IMR-90 (cell line): ENCODE results near the gene CBX6. TPM values are rescaled to one million over a fixed set of nuclear protein-coding genes. Genes with fewer than 3 reads are reported as not detected.

Experiments
- ATAC-seq: fragments of 200-7000 bp; cut with Tn5 transposase; 2 replicates; pipeline ENCODE4 v1.9.1; 2020; ENCODE audit warnings: low read depth, mild to moderate bottlenecking, moderate library complexity
- BruUV-seq: library from RNA; stranded (reverse); fragments of 400-500 nt; replicated peaks from 2 replicates; lab custom pipeline; 2021; lab: Mats Ljungman, UMichigan
- CTCF ChIA-PET: fragments of 300-600 bp; formaldehyde crosslinking; extraction: SDS; loops from one replicate; lab custom pipeline; 2021; ENCODE audit warnings: antibody characterized with exemption; lab: Yijun Ruan, JAX
- POLR2A ChIA-PET: fragments of 300-600 bp; sonication (Branson Sonifier 250); formaldehyde crosslinking; loops from one replicate; lab custom pipeline; 2022; ENCODE audit warnings: antibody characterized with exemption; ENCODE audit not compliant: unreplicated experiment; lab: Charles Lee
- DNase-seq: peaks from one replicate; pipeline ENCODE4 v3.0.0; 2013
- H2AFZ ChIP-seq: replicated peaks from 2 replicates; pipeline ENCODE3; 2013; ENCODE audit warnings: low read length, mild to moderate bottlenecking; ENCODE audit not compliant: poor library complexity
- H2AK5ac ChIP-seq: 2 replicates; pipeline ENCODE4 v1.6.1; 2013; ENCODE audit warnings: low read depth, low read length, inconsistent platforms
- H2AK9ac ChIP-seq: replicated peaks from 2 replicates; pipeline ENCODE3; 2013; ENCODE audit warnings: mild to moderate bottlenecking, low read depth, low read length, moderate library complexity; ENCODE audit not compliant: poor library complexity
- H2BK120ac ChIP-seq: 2 replicates; pipeline ENCODE4 v1.6.1; 2013; ENCODE audit warnings: low read depth, low read length, inconsistent platforms
- H2BK15ac ChIP-seq: 3 replicates; pipeline ENCODE4 v1.6.1; 2013; ENCODE audit warnings: low read depth, low read length, inconsistent platforms
- H2BK20ac ChIP-seq: 2 replicates; pipeline ENCODE4 v1.6.1; 2013; ENCODE audit warnings: low read depth, mild to moderate bottlenecking, inconsistent platforms, low read length, moderate library complexity
- H2BK5ac ChIP-seq: 2 replicates; pipeline ENCODE4 v1.6.1; 2013; ENCODE audit warnings: mild to moderate bottlenecking, low read depth, low read length, inconsistent platforms; ENCODE audit not compliant: poor library complexity, severe bottlenecking
- H3K14ac ChIP-seq: replicated peaks from 2 replicates; pipeline ENCODE4 v1.6.1; 2013; ENCODE audit warnings: low read depth, low read length, inconsistent platforms
- H3K18ac ChIP-seq: 2 replicates; pipeline ENCODE4 v1.6.1; 2013; ENCODE audit warnings: low read depth, low read length, control low read depth
- H3K23ac ChIP-seq: 2 replicates; pipeline ENCODE4 v1.6.1; 2013; ENCODE audit warnings: low read depth, low read length, inconsistent platforms
- H3K27ac ChIP-seq: 2 replicates; pipeline ENCODE4 v1.5.1; 2013; ENCODE audit warnings: mild to moderate bottlenecking, control low read depth, low read length; ENCODE audit not compliant: insufficient read depth
- H3K27me3 ChIP-seq: 2 replicates; pipeline ENCODE4 v1.6.1; 2013; ENCODE audit warnings: low read length; ENCODE audit not compliant: control insufficient read depth, insufficient read depth
- H3K36me3 ChIP-seq: 2 replicates; pipeline ENCODE4 v1.6.1; 2013; ENCODE audit warnings: low read length, mixed read lengths; ENCODE audit not compliant: control insufficient read depth, insufficient read depth
- H3K4ac ChIP-seq: 2 replicates; pipeline ENCODE4 v1.6.1; 2013; ENCODE audit warnings: low read depth, low read length, inconsistent platforms
- H3K4me1 ChIP-seq: 2 replicates; pipeline ENCODE4 v1.6.1; 2013; ENCODE audit warnings: low read length, mixed read lengths; ENCODE audit not compliant: control insufficient read depth, insufficient read depth
- H3K4me2 ChIP-seq: 2 replicates; pipeline ENCODE4 v1.6.1; 2013; ENCODE audit warnings: low read depth, mild to moderate bottlenecking, control low read depth, low read length, moderate library complexity
- H3K4me3 ChIP-seq: 2 replicates; pipeline ENCODE4 v1.5.1; 2013; ENCODE audit warnings: low read depth, mild to moderate bottlenecking, control low read depth, low read length, moderate library complexity; ENCODE audit not compliant: insufficient read depth
- H3K56ac ChIP-seq: 2 replicates; pipeline ENCODE4 v1.6.1; 2013; ENCODE audit warnings: low read length, inconsistent platforms; ENCODE audit not compliant: insufficient read depth; ENCODE audit errors: extremely low read depth
- H3K79me1 ChIP-seq, 2 experiments: 2 replicates each; pipeline ENCODE4 v1.6.1; 2013; ENCODE audit warnings: low read length in 2 of 2, inconsistent platforms in 1 of 2, low read depth in 1 of 2
- H3K9ac ChIP-seq: 2 replicates; pipeline ENCODE4 v1.6.1; 2013; ENCODE audit warnings: low read depth, low read length, control low read depth
- H3K9me1 ChIP-seq: 2 replicates; pipeline ENCODE4 v1.6.1; 2013; ENCODE audit warnings: low read length, inconsistent platforms; ENCODE audit not compliant: insufficient read depth
- H3K9me3 ChIP-seq: 2 replicates; pipeline ENCODE4 v1.6.1; 2013; ENCODE audit warnings: low read length; ENCODE audit not compliant: control insufficient read depth, insufficient read depth
- H4K20me1 ChIP-seq: 2 replicates; pipeline ENCODE4 v1.6.1; 2013; ENCODE audit warnings: low read length, inconsistent platforms; ENCODE audit not compliant: insufficient read depth
- H4K5ac ChIP-seq: 2 replicates; pipeline ENCODE4 v1.6.1; 2013; ENCODE audit warnings: mild to moderate bottlenecking, low read depth, low read length, control low read depth
- H4K8ac ChIP-seq, 2 experiments: 2 replicates each; pipeline ENCODE4 v1.6.1; 2013; ENCODE audit warnings: low read depth in 2 of 2, low read length in 2 of 2, control low read depth in 1 of 2, inconsistent platforms in 1 of 2
- H4K91ac ChIP-seq: 2 replicates; pipeline ENCODE4 v1.6.1; 2013; ENCODE audit warnings: low read depth, low read length, inconsistent platforms; ENCODE audit not compliant: insufficient read depth
- BHLHE40 ChIP-seq: fragments of 150-350 bp; IDR thresholded peaks from 2 replicates; pipeline ENCODE4 v1.6.1; 2016; ENCODE audit warnings: mild to moderate bottlenecking, low read depth, low read length
- CEBPB ChIP-seq: IDR thresholded peaks from 2 replicates; pipeline ENCODE4 v1.6.1; 2012; ENCODE audit warnings: low read depth, low read length, improper control_type of control experiment
- FOS ChIP-seq: fragments of 150-350 bp; IDR thresholded peaks from 2 replicates; pipeline ENCODE4 v1.6.1; 2016; ENCODE audit warnings: low read depth, low read length
- MAFK ChIP-seq: IDR thresholded peaks from 2 replicates; pipeline ENCODE4 v1.6.1; 2012; ENCODE audit warnings: low read depth, low read length, improper control_type of control experiment
- MAZ ChIP-seq: IDR thresholded peaks from 2 replicates; pipeline ENCODE4 v1.6.1; 2012; ENCODE audit warnings: low read depth, mild to moderate bottlenecking, low read length, improper control_type of control experiment, moderate library complexity, borderline replicate concordance
- NFE2L2 ChIP-seq: fragments of 150-350 bp; IDR thresholded peaks from 2 replicates; pipeline ENCODE4 v1.6.1; 2016; ENCODE audit warnings: low read depth, mild to moderate bottlenecking, low read length
- RAD21 ChIP-seq: IDR thresholded peaks from 2 replicates; pipeline ENCODE4 v1.6.1; 2012; ENCODE audit warnings: low read length, improper control_type of control experiment
- RFX5 ChIP-seq: IDR thresholded peaks from 2 replicates; pipeline ENCODE4 v1.8.0; 2012; ENCODE audit warnings: low read depth, mild to moderate bottlenecking, low read length, moderate library complexity
- WGBS, 2 experiments: methylation state at CpG; one replicate each; pipeline versions ENCODE4 v1.1.5 to v1.1.7; 2013; ENCODE audit warnings: missing lambda C conversion rate in 2 of 2; ENCODE audit not compliant: insufficient read length in 1 of 2; ENCODE audit errors: extremely low coverage in 2 of 2; 5-methylcytosine and 5-hydroxymethylcytosine counted together
- dilution Hi-C: fragments of 300-500 bp; cut with HindIII; formaldehyde crosslinking; loops from one replicate; pipeline ENCODE4 v1.14.3; 2018; ENCODE audit warnings: low sequenced_read_pairs; ENCODE audit not compliant: unreplicated experiment
- in situ Hi-C: fragments of 300-500 bp; cut with MboI; formaldehyde crosslinking; loops from 3 replicates; pipeline ENCODE4 v1.14.3; 2019; ENCODE audit warnings: low sequenced_read_pairs, inconsistent platforms, mixed read lengths
- intact Hi-C: fragments of 100-400 bp; cut with micrococcal nuclease; formaldehyde crosslinking; loops from 2 replicates; pipeline ENCODE4 v1.10.0; 2022
- polyA plus RNA-seq, 3 experiments: library from polyadenylated mRNA; depleted of rRNA; stranded (reverse); fragments of >200 nt; gene quantifications; 2 replicates each; pipeline ENCODE4 v1.2.3, GENCODE V29; 2012; ENCODE audit warnings: low replicate concordance in 1 of 3
- total RNA-seq: library from RNA; depleted of rRNA; stranded (reverse); fragments of >200 nt; gene quantifications from 2 replicates; pipeline ENCODE4 v1.2.3, GENCODE V29; 2012
- TF ChIP-seq, protein P1 (sequence below): conservative IDR thresholded peaks from 2 replicates; pipeline ENCODE4 v1.5.1; 2012; ENCODE audit warnings: mild to moderate bottlenecking, low read depth, low read length, improper control_type of control experiment
- TF ChIP-seq, protein P2 (sequence below): fragments of 150-350 bp; IDR thresholded peaks from 2 replicates; pipeline ENCODE4 v1.6.1; 2016; ENCODE audit warnings: low read depth, mild to moderate bottlenecking, low read length, moderate library complexity, borderline replicate concordance

The CBX6 gene
- total and polyA plus RNA-seq, 2 of the 4 experiments (the other 2 are of a cell fraction) = 15.2 to 19.0 TPM

DNA sequence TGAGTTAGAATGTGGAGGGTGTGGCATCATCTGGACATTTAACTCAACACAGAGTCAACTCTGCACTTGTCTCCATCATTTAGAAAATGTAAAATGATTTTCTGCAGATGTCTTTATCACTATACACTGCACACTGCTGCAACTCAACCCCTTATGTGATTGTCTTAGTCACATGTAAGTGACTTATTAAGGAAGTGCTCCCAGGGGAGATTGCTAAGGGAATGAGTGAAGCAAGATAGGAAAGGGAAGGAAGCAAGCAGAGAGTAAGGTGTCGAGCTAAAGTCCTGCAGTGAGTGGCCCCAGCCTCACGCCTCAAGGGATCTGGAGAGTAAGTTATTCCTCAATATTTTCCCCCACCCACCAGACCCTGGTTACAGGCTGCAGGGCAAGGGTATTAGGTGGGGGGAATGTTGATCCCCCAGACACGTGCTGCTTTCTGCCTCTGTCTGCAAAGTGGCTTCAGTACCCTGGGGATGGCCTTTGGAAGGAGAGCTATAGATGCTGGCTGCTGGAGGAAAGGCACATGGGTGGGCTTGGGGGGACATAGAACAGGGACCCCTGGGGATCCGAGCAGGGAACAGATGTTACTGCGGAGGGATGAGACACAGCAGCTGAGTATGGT lies 7.2 kb upstream of the CBX6 start:
- dilution Hi-C loops = no loop called here
- Histone ChIP-seq H3K9me1 (peaks cover 16% of the 10 kb centered on the region), H4K20me1 (no peaks in the 10 kb centered on the region), H4K8ac (no peak overlapping the region), H4K5ac (no peak overlapping the region), H3K56ac (no peak overlapping the region), H3K4me1 (peaks cover 14% of the 10 kb centered on the region), H2AK5ac (no peak overlapping the region), H3K18ac (no peak overlapping the region), H3K27me3 (no peaks in the 10 kb centered on the region; the same call in 1 of the 2 replicates), H3K4me2 (no peak overlapping the region), H3K79me1 (no peaks in the 10 kb centered on the region), H3K23ac (no peak overlapping the region), H3K4ac (no peak overlapping the region), H3K9me3 (peaks cover 2% of the 10 kb centered on the region; the same call in 1 of the 2 replicates), H2AK9ac (no peak overlapping the region), H2BK15ac (no peak overlapping the region), H3K9ac (no peak overlapping the region), H2BK20ac (no peak overlapping the region), H3K14ac (no peak overlapping the region), H3K4me3 (no peak overlapping the region), H2AFZ (no peak overlapping the region), H3K27ac (no peak overlapping the region), H3K36me3 (no peaks in the 10 kb centered on the region), H2BK120ac (no peak overlapping the region), H2BK5ac (no peak overlapping the region), H4K91ac (no peak overlapping the region)
- BruUV-seq = no TSS peak
- TF ChIP-seq CEBPB (no peak), RFX5 (no peak), NFE2L2 (no peak), BHLHE40 (no peak), RAD21 (no peak), MAZ (no peak), MAFK (no peak), FOS (no peak)
- TF ChIP-seq, protein P1, sequence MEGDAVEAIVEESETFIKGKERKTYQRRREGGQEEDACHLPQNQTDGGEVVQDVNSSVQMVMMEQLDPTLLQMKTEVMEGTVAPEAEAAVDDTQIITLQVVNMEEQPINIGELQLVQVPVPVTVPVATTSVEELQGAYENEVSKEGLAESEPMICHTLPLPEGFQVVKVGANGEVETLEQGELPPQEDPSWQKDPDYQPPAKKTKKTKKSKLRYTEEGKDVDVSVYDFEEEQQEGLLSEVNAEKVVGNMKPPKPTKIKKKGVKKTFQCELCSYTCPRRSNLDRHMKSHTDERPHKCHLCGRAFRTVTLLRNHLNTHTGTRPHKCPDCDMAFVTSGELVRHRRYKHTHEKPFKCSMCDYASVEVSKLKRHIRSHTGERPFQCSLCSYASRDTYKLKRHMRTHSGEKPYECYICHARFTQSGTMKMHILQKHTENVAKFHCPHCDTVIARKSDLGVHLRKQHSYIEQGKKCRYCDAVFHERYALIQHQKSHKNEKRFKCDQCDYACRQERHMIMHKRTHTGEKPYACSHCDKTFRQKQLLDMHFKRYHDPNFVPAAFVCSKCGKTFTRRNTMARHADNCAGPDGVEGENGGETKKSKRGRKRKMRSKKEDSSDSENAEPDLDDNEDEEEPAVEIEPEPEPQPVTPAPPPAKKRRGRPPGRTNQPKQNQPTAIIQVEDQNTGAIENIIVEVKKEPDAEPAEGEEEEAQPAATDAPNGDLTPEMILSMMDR = no peak
- TF ChIP-seq, protein P2, sequence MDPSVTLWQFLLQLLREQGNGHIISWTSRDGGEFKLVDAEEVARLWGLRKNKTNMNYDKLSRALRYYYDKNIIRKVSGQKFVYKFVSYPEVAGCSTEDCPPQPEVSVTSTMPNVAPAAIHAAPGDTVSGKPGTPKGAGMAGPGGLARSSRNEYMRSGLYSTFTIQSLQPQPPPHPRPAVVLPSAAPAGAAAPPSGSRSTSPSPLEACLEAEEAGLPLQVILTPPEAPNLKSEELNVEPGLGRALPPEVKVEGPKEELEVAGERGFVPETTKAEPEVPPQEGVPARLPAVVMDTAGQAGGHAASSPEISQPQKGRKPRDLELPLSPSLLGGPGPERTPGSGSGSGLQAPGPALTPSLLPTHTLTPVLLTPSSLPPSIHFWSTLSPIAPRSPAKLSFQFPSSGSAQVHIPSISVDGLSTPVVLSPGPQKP = no peak
- DNase-seq (no peak), ATAC-seq (no peak)
- in situ Hi-C loops = loop anchor here (5.0 kb wide), 1 partner anchor 123 kb away; no protein-coding TSS in a partner anchor
- ChIA-PET CTCF (interaction anchor here (0.6 kb wide), 1 partner anchor 9 kb away, joined by 3 read pairs; no protein-coding TSS in a partner anchor), POLR2A (no interaction called here)
- intact Hi-C loops = no loop called here
- WGBS, 2 experiments = no CpG with 5 or more reads among the region's 5 CpGs
